ENCODE measurements around the gene SUGT1. TPM values are rescaled to one million over a fixed set of nuclear protein-coding genes. Genes with fewer than 3 reads are reported as not detected.

SUGT1 gene
- total and polyA plus RNA-seq, 2 experiments from 2014 or later: 61.3 to 172 TPM

DNA sequence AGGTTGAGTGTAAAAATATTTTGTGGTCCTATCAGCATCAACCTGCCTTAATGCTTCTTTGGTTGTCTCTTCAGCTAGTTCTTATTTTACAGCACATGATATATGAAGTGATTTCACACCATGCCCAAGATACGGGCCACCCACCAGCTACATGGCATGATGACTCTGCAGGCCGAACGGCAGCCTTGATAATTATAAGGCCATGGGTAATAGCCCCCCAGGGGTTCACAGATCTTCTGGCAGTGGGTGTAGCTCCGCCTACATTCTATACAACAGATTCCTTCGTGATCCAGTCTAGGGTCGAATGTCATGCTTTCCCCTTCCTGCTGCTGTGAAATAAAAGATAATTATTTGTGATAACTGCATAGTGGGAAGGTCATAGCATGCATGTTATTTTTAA is 50.8 kb downstream of the SUGT1 start:
- ATAC-seq (peak; percentile 66), DNase-seq (ENCODE audit: low spot score) (peak; percentile 37)
- no peak overlapping the region for H3K27ac ChIP-seq (ENCODE audit: low read depth)
- H2AFZ ChIP-seq: no peak overlapping the region
- no peaks in the 10 kb centered on the region for H3K79me2 ChIP-seq (replicated peaks; ENCODE audit: insufficient read depth)
- Mint-ChIP-seq H3K9me3 (no peaks in the 10 kb centered on the region), H3K4me3 (no peak overlapping the region), H3K4me1 (peaks cover 40% of the 10 kb centered on the region), H3K27ac (peak overlapping the region; percentile 76), H3K36me3 (ENCODE audit: low read depth) (peaks cover 12% of the 10 kb centered on the region; the same call in 2 of the 3 replicates), H3K27me3 (ENCODE audit: insufficient read depth, low read depth, poor library complexity) (no peaks in the 10 kb centered on the region)
- H3K4me1 ChIP-seq (ENCODE audit: insufficient read depth): peaks cover 13% of the 10 kb centered on the region
- H3F3A ChIP-seq (replicated peaks; ENCODE audit: low read depth): no peaks in the 10 kb centered on the region
- no peak for TF ChIP-seq NANOG (IDR thresholded peaks at IDR 0.05; ENCODE audit: borderline replicate concordance)
- no peak for TF ChIP-seq ZNF114 (CRISPR knock-in tag; IDR thresholded peaks at IDR 0.05)
- TF ChIP-seq ZNF331 (CRISPR knock-in tag; IDR thresholded peaks at IDR 0.05; ENCODE audit: low read depth): no peak
- TF ChIP-seq, protein P1, sequence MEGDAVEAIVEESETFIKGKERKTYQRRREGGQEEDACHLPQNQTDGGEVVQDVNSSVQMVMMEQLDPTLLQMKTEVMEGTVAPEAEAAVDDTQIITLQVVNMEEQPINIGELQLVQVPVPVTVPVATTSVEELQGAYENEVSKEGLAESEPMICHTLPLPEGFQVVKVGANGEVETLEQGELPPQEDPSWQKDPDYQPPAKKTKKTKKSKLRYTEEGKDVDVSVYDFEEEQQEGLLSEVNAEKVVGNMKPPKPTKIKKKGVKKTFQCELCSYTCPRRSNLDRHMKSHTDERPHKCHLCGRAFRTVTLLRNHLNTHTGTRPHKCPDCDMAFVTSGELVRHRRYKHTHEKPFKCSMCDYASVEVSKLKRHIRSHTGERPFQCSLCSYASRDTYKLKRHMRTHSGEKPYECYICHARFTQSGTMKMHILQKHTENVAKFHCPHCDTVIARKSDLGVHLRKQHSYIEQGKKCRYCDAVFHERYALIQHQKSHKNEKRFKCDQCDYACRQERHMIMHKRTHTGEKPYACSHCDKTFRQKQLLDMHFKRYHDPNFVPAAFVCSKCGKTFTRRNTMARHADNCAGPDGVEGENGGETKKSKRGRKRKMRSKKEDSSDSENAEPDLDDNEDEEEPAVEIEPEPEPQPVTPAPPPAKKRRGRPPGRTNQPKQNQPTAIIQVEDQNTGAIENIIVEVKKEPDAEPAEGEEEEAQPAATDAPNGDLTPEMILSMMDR (conservative IDR thresholded peaks at IDR 0.05; ENCODE audit: low read depth in 2 of 2): no peak
- no peak for TF ChIP-seq STAT1 (IDR thresholded peaks at IDR 0.05; ENCODE audit: unreplicated experiment)
- TF ChIP-seq, protein P2, sequence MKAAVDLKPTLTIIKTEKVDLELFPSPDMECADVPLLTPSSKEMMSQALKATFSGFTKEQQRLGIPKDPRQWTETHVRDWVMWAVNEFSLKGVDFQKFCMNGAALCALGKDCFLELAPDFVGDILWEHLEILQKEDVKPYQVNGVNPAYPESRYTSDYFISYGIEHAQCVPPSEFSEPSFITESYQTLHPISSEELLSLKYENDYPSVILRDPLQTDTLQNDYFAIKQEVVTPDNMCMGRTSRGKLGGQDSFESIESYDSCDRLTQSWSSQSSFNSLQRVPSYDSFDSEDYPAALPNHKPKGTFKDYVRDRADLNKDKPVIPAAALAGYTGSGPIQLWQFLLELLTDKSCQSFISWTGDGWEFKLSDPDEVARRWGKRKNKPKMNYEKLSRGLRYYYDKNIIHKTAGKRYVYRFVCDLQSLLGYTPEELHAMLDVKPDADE (IDR thresholded peaks at IDR 0.05): no peak
- TF ChIP-seq JUNB (IDR thresholded peaks at IDR 0.05; ENCODE audit: unreplicated experiment): no peak
- no peak for TF ChIP-seq EZH2 (IDR thresholded peaks at IDR 0.05; ENCODE audit: low read depth, unreplicated experiment)
- TF ChIP-seq, protein P3, sequence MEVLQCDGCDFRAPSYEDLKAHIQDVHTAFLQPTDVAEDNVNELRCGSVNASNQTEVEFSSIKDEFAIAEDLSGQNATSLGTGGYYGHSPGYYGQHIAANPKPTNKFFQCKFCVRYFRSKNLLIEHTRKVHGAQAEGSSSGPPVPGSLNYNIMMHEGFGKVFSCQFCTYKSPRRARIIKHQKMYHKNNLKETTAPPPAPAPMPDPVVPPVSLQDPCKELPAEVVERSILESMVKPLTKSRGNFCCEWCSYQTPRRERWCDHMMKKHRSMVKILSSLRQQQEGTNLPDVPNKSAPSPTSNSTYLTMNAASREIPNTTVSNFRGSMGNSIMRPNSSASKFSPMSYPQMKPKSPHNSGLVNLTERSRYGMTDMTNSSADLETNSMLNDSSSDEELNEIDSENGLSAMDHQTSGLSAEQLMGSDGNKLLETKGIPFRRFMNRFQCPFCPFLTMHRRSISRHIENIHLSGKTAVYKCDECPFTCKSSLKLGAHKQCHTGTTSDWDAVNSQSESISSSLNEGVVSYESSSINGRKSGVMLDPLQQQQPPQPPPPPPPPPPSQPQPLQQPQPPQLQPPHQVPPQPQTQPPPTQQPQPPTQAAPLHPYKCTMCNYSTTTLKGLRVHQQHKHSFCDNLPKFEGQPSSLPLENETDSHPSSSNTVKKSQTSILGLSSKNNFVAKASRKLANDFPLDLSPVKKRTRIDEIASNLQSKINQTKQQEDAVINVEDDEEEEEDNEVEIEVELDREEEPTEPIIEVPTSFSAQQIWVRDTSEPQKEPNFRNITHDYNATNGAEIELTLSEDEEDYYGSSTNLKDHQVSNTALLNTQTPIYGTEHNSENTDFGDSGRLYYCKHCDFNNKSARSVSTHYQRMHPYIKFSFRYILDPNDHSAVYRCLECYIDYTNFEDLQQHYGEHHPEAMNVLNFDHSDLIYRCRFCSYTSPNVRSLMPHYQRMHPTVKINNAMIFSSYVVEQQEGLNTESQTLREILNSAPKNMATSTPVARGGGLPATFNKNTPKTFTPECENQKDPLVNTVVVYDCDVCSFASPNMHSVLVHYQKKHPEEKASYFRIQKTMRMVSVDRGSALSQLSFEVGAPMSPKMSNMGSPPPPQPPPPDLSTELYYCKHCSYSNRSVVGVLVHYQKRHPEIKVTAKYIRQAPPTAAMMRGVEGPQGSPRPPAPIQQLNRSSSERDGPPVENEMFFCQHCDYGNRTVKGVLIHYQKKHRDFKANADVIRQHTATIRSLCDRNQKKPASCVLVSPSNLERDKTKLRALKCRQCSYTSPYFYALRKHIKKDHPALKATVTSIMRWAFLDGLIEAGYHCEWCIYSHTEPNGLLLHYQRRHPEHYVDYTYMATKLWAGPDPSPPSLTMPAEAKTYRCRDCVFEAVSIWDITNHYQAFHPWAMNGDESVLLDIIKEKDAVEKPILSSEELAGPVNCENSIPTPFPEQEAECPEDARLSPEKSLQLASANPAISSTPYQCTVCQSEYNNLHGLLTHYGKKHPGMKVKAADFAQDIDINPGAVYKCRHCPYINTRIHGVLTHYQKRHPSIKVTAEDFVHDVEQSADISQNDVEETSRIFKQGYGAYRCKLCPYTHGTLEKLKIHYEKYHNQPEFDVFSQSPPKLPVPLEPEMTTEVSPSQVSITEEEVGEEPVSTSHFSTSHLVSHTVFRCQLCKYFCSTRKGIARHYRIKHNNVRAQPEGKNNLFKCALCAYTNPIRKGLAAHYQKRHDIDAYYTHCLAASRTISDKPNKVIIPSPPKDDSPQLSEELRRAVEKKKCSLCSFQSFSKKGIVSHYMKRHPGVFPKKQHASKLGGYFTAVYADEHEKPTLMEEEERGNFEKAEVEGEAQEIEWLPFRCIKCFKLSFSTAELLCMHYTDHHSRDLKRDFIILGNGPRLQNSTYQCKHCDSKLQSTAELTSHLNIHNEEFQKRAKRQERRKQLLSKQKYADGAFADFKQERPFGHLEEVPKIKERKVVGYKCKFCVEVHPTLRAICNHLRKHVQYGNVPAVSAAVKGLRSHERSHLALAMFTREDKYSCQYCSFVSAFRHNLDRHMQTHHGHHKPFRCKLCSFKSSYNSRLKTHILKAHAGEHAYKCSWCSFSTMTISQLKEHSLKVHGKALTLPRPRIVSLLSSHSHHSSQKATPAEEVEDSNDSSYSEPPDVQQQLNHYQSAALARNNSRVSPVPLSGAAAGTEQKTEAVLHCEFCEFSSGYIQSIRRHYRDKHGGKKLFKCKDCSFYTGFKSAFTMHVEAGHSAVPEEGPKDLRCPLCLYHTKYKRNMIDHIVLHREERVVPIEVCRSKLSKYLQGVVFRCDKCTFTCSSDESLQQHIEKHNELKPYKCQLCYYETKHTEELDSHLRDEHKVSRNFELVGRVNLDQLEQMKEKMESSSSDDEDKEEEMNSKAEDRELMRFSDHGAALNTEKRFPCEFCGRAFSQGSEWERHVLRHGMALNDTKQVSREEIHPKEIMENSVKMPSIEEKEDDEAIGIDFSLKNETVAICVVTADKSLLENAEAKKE (CRISPR knock-in tag; IDR thresholded peaks at IDR 0.05): no peak
- no peak for TF ChIP-seq CREB1 (CRISPR knock-in tag; IDR thresholded peaks at IDR 0.05; ENCODE audit: low read depth)
- no peak for TF ChIP-seq POLR2AphosphoS5 (IDR thresholded peaks at IDR 0.05; ENCODE audit: low read depth)
- no peak for TF ChIP-seq EZH2phosphoT487 (IDR thresholded peaks at IDR 0.05; ENCODE audit: unreplicated experiment)
- TF ChIP-seq, protein P4, sequence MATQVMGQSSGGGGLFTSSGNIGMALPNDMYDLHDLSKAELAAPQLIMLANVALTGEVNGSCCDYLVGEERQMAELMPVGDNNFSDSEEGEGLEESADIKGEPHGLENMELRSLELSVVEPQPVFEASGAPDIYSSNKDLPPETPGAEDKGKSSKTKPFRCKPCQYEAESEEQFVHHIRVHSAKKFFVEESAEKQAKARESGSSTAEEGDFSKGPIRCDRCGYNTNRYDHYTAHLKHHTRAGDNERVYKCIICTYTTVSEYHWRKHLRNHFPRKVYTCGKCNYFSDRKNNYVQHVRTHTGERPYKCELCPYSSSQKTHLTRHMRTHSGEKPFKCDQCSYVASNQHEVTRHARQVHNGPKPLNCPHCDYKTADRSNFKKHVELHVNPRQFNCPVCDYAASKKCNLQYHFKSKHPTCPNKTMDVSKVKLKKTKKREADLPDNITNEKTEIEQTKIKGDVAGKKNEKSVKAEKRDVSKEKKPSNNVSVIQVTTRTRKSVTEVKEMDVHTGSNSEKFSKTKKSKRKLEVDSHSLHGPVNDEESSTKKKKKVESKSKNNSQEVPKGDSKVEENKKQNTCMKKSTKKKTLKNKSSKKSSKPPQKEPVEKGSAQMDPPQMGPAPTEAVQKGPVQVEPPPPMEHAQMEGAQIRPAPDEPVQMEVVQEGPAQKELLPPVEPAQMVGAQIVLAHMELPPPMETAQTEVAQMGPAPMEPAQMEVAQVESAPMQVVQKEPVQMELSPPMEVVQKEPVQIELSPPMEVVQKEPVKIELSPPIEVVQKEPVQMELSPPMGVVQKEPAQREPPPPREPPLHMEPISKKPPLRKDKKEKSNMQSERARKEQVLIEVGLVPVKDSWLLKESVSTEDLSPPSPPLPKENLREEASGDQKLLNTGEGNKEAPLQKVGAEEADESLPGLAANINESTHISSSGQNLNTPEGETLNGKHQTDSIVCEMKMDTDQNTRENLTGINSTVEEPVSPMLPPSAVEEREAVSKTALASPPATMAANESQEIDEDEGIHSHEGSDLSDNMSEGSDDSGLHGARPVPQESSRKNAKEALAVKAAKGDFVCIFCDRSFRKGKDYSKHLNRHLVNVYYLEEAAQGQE (IDR thresholded peaks at IDR 0.05; ENCODE audit: unreplicated experiment): no peak
- H3K36me3 ChIP-seq (ENCODE audit: insufficient read depth): no peaks in the 10 kb centered on the region; the same call in 1 of the 2 replicates
- H3K4me3 ChIP-seq: no peak overlapping the region
- H3K27me3 ChIP-seq (ENCODE audit: insufficient read depth): no peaks in the 10 kb centered on the region
- H4K20me1 ChIP-seq (replicated peaks; ENCODE audit: insufficient read depth): no peaks in the 10 kb centered on the region
- no peaks in the 10 kb centered on the region for H3K9me2 ChIP-seq (ENCODE audit: insufficient read depth)
- H3K4me2 ChIP-seq: no peak overlapping the region

Measured in GM23338 (cell line).